GM18519 (cell line): ENCODE data around the gene SRPRA.
"Not testable (repeated sequence)": the region's sequence is repeated elsewhere in the genome, so short reads cannot be mapped to it uniquely, and the experiment has no call there.

ENCODE experiments used
- ATAC-seq: cut with Tn5 transposase; IDR thresholded peaks from one replicate; pipeline ENCODE4 v1.9.1; 2021; ENCODE audit warnings: mild to moderate bottlenecking, moderate library complexity; ENCODE audit not compliant: unreplicated experiment, low FRiP score

Gene SRPRA, protein sequence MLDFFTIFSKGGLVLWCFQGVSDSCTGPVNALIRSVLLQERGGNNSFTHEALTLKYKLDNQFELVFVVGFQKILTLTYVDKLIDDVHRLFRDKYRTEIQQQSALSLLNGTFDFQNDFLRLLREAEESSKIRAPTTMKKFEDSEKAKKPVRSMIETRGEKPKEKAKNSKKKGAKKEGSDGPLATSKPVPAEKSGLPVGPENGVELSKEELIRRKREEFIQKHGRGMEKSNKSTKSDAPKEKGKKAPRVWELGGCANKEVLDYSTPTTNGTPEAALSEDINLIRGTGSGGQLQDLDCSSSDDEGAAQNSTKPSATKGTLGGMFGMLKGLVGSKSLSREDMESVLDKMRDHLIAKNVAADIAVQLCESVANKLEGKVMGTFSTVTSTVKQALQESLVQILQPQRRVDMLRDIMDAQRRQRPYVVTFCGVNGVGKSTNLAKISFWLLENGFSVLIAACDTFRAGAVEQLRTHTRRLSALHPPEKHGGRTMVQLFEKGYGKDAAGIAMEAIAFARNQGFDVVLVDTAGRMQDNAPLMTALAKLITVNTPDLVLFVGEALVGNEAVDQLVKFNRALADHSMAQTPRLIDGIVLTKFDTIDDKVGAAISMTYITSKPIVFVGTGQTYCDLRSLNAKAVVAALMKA

GRCh38 chr11:126268708-126269579, at the start of gene SRPRA, which contains the start of gene FOXRED1:
SRPRA (minus strand) TSS chr11:126268895; CDS start chr11:126268804, 91 bp downstream.
FOXRED1 (plus strand) TSS chr11:126269154; CDS start chr11:126269207, 53 bp downstream.
- peak; percentile 96 for ATAC-seq

DNA sequence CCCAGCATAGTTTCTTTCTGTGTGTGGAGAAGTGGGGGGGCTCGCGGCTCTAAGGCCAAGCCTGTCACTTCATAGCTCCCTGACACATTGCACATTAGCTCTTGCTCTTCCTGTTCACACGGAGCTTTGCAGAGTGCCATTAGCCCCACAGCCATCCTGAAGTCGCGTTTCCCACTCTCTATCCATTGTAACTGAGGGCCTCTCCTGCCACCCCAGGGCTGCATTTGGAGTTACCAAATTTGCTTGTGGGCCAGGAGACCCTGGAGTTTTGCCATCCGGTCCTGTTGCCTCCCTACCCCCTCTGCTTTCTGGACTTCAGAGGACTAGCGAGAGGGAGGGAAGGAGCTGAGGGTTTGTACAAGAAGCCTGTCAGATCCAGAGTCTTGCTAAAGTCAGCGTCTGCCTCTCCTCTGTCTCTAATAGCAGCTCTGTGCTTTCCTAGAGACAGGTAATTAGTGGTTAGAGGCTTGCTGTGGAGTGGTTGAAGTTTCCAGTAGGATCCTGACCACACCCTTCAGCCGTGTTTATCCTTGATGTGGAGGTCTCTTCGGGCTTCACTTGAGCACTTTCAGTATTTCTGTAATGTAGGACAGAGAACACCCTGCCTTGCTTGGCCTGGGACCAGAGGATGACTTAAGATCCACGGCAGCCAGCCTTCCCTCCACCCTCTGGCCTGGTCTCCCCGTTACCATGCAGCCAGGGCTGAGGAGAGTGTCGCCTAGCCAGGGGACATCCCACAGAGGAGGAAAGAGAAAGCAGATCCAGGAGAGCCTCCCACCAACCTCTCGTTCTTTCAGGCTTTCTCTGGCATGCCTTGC, 49.3 kb upstream of the SRPRA start:
- no peak for ATAC-seq

GRCh38 chr11:126317432-126317755, 48.7 kb upstream of the SRPRA start:
- ATAC-seq = no peak

GRCh38 chr11:126313826-126314225, 45.1 kb upstream of the SRPRA start:
- no peak for ATAC-seq

DNA sequence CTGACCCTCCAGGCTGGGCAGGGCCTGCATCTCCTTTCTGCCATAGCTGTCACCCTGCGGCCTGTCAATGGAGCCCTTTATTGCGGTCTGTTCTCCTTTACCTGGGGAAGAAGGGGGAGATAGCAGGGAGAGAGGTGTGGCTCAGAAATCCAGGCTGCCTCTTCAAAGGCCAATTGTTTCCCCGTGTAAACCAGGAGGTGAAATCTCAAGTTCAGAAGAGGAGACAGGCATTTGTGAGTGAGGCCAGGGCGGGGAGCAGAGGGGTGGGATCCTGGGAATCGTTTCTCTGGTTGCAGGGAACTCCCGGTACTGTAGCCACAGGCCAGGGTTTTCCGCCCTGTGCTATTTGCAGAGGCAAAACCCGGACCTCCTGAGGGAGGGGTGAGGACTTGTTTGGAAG, 44.3 kb upstream of the SRPRA start:
- no peak for ATAC-seq

DNA sequence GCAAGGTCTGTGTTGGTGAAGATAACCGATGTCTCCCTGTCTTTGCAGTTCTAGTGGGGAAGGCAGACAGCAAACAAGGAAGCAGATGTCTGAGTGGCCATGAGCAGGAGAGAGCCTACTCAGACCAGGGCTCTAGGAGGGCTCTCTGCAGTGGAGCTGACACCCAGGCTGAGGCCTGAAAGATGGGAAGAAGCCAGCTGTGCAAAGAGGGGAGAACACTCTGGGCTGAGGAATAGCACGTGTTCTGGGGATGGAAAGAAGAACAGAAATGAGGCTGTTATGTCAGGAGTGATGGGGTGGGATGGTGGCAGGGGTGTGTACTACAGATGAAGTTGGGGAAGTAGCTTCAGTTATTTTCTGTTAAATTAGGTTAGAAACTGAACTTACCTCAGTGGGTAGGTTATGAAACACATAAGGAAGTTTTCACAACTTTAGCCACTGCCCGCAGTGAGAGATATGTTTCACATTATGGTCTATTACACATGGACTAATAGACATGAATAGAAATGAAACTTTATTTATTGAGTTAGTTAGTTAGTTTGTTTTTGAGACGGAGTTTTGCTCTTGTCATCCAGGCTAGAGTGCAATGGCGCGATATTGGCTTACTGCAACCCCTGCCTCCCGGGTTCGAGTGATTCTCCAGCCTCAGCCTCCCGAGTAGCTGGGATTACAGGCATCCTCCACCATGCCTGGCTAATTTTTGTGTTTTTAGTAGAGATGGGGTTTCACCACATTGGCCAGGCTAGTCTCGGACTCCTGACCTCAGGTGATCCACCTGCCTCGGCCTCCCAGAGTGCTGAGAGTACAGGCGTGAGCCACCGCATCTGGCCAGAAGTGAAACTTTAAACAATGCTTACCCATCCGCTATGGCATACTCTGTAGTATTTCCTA, 43.0 kb upstream of the SRPRA start:
- ATAC-seq = peak; percentile 87

GRCh38 chr11:126310992-126311310, 42.3 kb upstream of the SRPRA start:
- ATAC-seq = no peak

GRCh38 chr11:126310200-126310991, 41.7 kb upstream of the SRPRA start:
- no peak for ATAC-seq

DNA sequence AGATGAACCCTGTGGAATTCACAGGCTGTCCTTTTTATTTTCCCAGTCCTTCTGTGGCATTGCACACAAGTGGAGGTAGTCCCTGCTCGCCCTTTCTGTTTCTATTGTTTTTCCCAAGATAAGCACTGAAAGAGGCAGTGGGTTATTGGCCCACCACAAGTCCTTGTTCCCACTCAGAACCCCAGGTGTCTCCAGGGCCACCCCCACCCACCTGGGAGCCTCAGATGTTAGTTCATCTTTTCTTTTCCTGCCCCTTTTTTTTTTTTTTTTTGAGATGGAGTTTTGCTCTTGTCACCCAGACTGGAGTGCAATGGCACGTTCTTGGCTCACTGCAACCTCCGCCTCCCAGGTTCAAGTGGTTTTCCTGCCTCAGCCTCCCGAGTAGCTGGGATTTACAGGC, 40.1 kb upstream of the SRPRA start:
- not testable (repeated sequence) for ATAC-seq

GRCh38 chr11:126308271-126308671, 39.6 kb upstream of the SRPRA start:
- ATAC-seq = no peak

GRCh38 chr11:126307706-126308105, 39.0 kb upstream of the SRPRA start:
- ATAC-seq = no peak

DNA sequence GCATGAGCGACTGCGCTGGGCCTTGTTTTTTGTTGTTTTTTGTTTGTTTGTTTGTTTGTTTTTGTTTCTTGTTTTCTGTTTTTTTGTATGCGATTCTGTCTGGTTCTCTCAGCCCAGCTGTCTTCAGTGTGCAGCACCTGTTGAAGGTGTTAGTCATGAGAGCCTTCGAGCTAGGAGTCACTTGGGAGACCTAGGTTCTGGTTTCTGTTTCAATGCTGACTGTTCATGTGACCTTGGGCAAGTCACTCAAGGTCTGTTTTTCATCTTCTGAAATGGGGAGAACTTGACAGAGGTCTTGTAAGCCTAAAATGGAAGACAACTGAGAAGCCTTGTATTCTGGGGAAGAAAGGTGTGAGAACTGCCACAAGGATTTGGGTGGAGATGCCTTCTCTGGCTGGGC, 37.0 kb upstream of the SRPRA start:
- peak; percentile 54 for ATAC-seq

DNA sequence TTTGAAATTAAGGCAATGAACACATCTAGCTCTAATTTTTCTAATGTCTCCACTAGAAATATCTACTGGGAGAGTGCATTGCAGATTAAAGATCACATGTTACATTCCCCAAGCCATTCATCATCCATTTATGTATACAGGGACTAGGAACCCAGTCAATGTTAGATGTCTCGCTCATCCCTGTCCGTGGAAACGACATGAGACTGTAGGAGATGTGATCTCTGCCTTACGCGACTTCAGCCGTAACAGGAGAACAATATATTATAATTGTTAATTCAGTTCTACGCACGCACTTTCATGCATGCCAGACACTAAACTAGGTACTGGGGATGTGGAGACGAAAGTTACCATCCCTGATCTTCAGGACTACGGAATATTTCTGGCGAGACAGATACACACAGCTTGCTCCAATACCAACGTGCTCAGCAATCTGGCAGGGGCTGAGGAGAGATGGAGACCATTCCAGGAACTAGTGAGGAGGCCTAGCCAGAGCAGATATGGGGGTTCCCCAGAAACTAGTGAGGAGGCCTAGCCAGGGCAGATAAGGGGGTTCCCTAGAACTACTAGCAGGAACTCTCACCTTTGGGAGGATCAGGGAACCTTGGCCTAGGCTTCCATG, 35.9 kb upstream of the SRPRA start:
- no peak for ATAC-seq

DNA sequence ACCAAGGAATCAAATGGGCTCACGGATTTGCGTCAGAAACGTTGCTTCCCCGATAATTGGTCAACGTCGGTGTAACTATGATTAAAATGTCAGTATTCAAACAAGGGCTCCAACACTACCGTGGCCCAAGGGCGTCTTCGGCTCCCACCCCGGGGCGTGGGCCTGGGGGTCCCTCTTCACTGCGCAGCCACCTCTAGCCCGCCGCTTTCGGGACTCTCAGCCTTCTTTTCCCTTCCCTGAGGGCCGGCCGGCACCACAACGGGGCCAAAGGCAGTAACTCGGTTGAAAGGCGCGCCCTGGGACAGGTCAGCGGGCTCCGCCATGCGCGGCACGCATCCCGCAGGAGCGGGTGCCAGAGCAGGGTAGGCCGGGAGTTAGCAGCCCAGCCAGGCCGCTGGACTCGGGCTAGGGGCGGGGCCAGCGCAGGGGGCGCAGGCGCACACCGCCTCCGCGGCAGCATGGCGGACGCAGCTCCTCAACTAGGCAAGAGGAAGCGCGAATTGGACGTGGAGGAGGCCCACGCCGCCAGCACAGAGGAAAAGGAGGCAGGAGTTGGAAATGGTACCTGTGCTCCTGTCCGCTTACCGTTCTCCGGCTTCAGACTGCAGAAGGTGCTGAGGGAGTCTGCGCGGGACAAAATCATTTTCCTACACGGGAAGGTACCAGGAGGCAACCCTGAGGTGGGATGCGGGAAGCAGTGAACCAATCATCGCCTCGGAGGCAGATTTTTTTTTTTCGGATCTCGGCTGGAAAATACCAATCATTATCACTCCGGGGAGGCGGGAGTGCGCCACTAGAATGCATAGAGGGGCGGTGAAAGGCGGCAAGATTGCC, 35.1 kb upstream of the SRPRA start, which contains the start of gene DCPS:
DCPS (plus strand) TSS at position 438 of the 834 bp plus-strand sequence; CDS start at position 459, 21 bp downstream.
- ATAC-seq = peak; percentile 80

DNA sequence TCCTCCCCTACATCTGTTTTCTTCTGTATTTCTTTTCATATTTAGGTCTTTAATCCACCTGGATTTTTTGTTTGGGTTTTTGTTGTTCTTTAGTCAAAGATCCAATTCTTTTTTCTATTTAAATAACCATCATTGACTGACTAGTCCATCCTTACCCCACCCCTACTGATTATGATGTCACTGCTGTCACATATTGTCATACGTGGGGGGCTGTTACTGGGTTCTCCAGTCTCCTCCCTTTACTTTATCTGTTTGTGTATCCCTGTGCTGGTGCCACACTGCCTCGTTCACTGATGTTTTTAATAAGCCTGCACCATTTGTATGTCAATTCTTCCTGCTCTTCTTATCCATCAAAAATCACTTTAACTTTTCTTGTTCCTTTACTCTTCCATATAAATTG, 28.3 kb upstream of the SRPRA start:
- no peak for ATAC-seq

GRCh38 chr11:126293726-126294125, 25.0 kb upstream of the SRPRA start:
- no peak for ATAC-seq

DNA sequence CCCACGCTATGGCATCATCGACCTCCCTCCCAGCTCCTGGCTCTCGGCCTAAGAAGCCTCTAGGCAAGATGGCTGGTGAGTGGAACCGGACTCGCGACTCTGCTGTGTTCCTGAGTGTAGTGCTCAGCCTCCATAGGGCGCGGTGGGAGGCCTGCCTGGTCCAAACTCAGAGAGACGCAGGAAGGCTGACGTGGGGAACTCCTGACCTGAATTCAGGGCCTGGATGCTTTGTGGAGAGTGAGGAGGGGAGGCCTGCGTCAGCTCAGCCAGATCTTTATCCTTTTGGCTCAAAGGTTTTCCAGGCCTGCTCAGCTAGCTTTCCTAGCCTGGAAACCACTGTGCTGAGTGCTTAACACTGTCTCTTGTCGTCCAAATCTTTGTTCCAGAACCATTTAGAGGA, 22.2 kb upstream of the SRPRA start:
- ATAC-seq = no peak
